HCT116 (cell line): Measurements from ENCODE around the gene MYOF. TPM values are rescaled to one million over a fixed set of nuclear protein-coding genes. Genes with fewer than 3 reads are reported as not detected.

Experiments used
- ATAC-seq: fragments of 200-7000 bp; cut with Tn5 transposase; 2 replicates; pipeline ENCODE4 v1.9.1; 2020; ENCODE audit warnings: mild to moderate bottlenecking, moderate library complexity
- BruUV-seq: library from RNA; stranded (reverse); fragments of 400-500 nt; replicated peaks from 2 replicates; lab custom pipeline; 2021; lab: Mats Ljungman, UMichigan
- CTCF ChIA-PET: fragments of 300-600 bp; sonication (Branson Sonifier 250); formaldehyde crosslinking; loops from one replicate; lab custom pipeline; 2021; ENCODE audit warnings: antibody characterized with exemption; lab: Charles Lee
- POLR2A ChIA-PET: fragments of 300-600, 350-600 bp; sonication (Branson Sonifier 250); formaldehyde crosslinking; loops from one replicate; lab custom pipeline; 2021; ENCODE audit warnings: antibody characterized with exemption; lab: Charles Lee
- RAD21 ChIA-PET, 2 experiments: fragments of 300-600 bp; sonication (Branson Sonifier 250); formaldehyde crosslinking; loops; one replicate each; lab custom pipeline; 2023; ENCODE audit warnings: low total read pairs in 2 of 2; ENCODE audit not compliant: uncharacterized antibody in 2 of 2, unreplicated experiment in 2 of 2, low non-redundant PET in 1 of 2; lab: Charles Lee
- DNase-seq: peaks from one replicate; pipeline ENCODE4 v3.0.0-alpha.2; 2010; ENCODE audit warnings: low read depth, low spot score
- H2AFZ ChIP-seq: fragments of 200-600 bp; shearing (Covaris generic), sonication (generic); 2 replicates; pipeline ENCODE4 v1.6.1; 2017; ENCODE audit warnings: low read depth, mixed run types, mixed read lengths, antibody characterized with exemption, low read length; ENCODE audit not compliant: poor library complexity, severe bottlenecking
- H3K27ac ChIP-seq: 2 replicates; pipeline ENCODE4 v1.5.1; 2012; ENCODE audit warnings: low read depth, low read length
- H3K27me3 ChIP-seq: fragments of 200-600 bp; sonication (generic); 2 replicates; pipeline ENCODE4 v1.6.1; 2016; ENCODE audit warnings: mixed run types, low read length, mixed read lengths; ENCODE audit not compliant: insufficient read depth
- H3K36me3 ChIP-seq, 2 experiments: fragments of 200-500 bp in 1 of 2; fragments of 200-600 bp in 1 of 2; sonication (Bioruptor generic) in 1 of 2; sonication (generic) in 1 of 2; 2 replicates each; pipeline versions ENCODE4 v1.5.1 to v1.6.1; 2014 to 2016; ENCODE audit warnings: low read length in 2 of 2, inconsistent platforms in 1 of 2, mixed read lengths in 1 of 2, mixed run types in 1 of 2; ENCODE audit not compliant: insufficient read depth in 2 of 2, control insufficient read depth in 1 of 2
- H3K4me1 ChIP-seq, 2 experiments: fragments of 200-600 bp in 1 of 2; sonication (generic) in 1 of 2; 2 replicates each; pipeline versions ENCODE4 v1.5.1 to v1.6.1; 2012 to 2017; ENCODE audit warnings: low read length in 2 of 2, inconsistent platforms in 1 of 2, mild to moderate bottlenecking in 1 of 2, mixed read lengths in 1 of 2, mixed run types in 1 of 2, moderate library complexity in 1 of 2; ENCODE audit not compliant: insufficient read depth in 2 of 2, control insufficient read depth in 1 of 2
- H3K4me2 ChIP-seq: fragments of 200-600 bp; sonication (generic); 2 replicates; pipeline ENCODE4 v1.6.1; 2017; ENCODE audit warnings: mixed run types, low read length, mixed read lengths
- H3K4me3 ChIP-seq, 2 experiments: fragments of 200-600 bp in 1 of 2; sonication (generic) in 1 of 2; replicated peaks in 1 of 2; 2 replicates each; pipeline ENCODE4 v1.5.1; 2011 to 2016; ENCODE audit warnings: low read length in 2 of 2, control low read depth in 1 of 2, low read depth in 1 of 2, mild to moderate bottlenecking in 1 of 2, mixed read lengths in 1 of 2, mixed run types in 1 of 2
- H3K79me2 ChIP-seq: fragments of 200-600 bp; sonication (generic); 2 replicates; pipeline ENCODE4 v1.6.1; 2017; ENCODE audit warnings: mild to moderate bottlenecking, mixed run types, low read length, moderate library complexity, mixed read lengths; ENCODE audit not compliant: insufficient read depth
- H3K9ac ChIP-seq: fragments of 200-600 bp; sonication (generic); 2 replicates; pipeline ENCODE4 v1.6.1; 2016; ENCODE audit warnings: low read length, mixed read lengths
- H3K9me2 ChIP-seq: fragments of 200-600 bp; sonication (generic), shearing (Covaris generic); 2 replicates; pipeline ENCODE4 v1.6.1; 2017; ENCODE audit warnings: mixed run types, mild to moderate bottlenecking, moderate library complexity; ENCODE audit not compliant: insufficient read depth
- H3K9me3 ChIP-seq, 2 experiments: fragments of 200-500 bp in 1 of 2; fragments of 200-600 bp in 1 of 2; sonication (Bioruptor generic) in 1 of 2; sonication (generic) in 1 of 2; 2 replicates each; pipeline ENCODE4 v1.6.1; 2014 to 2017; ENCODE audit warnings: low read length in 2 of 2, mixed read lengths in 2 of 2, inconsistent platforms in 1 of 2, low read depth in 1 of 2, mild to moderate bottlenecking in 1 of 2, mixed run types in 1 of 2, moderate library complexity in 1 of 2; ENCODE audit not compliant: control insufficient read depth in 1 of 2, insufficient read depth in 1 of 2
- H4K20me1 ChIP-seq: fragments of 200-600 bp; sonication (generic), shearing (Covaris generic); 2 replicates; pipeline ENCODE4 v1.6.1; 2017; ENCODE audit warnings: mixed run types, mild to moderate bottlenecking, moderate library complexity; ENCODE audit not compliant: insufficient read depth
- ATF3 ChIP-seq: IDR thresholded peaks from 2 replicates; pipeline ENCODE4 v1.6.1; 2012
- CBX3 ChIP-seq: IDR thresholded peaks from 2 replicates; pipeline ENCODE4 v1.6.1; 2012; ENCODE audit warnings: low read depth
- ELF1 ChIP-seq: IDR thresholded peaks from 2 replicates; pipeline ENCODE4 v1.6.1; 2012; ENCODE audit warnings: low read depth, borderline replicate concordance
- EZH2phosphoT487 ChIP-seq: fragments of 200-600 bp; IDR thresholded peaks from 2 replicates; pipeline ENCODE4 v1.6.1; 2018; ENCODE audit warnings: antibody characterized with exemption, borderline replicate concordance
- FOSL1 ChIP-seq: IDR thresholded peaks from 2 replicates; pipeline ENCODE4 v1.6.1; 2012; ENCODE audit warnings: low read depth
- JUND ChIP-seq: IDR thresholded peaks from 2 replicates; pipeline ENCODE4 v1.6.1; 2012
- MAX ChIP-seq: IDR thresholded peaks from 2 replicates; pipeline ENCODE4 v1.6.1; 2012
- POLR2A ChIP-seq: IDR thresholded peaks from 2 replicates; pipeline ENCODE4 v1.7.0; 2011; ENCODE audit warnings: borderline replicate concordance; ENCODE audit not compliant: insufficient read depth, insufficient read length; ENCODE audit errors: extremely low read depth
- SIN3A ChIP-seq: IDR thresholded peaks from 2 replicates; pipeline ENCODE4 v1.6.1; 2012; ENCODE audit warnings: low read depth
- SP1 ChIP-seq: IDR thresholded peaks from 2 replicates; pipeline ENCODE4 v1.6.1; 2012; ENCODE audit warnings: low read depth
- SRF ChIP-seq: IDR thresholded peaks from 2 replicates; pipeline ENCODE4 v1.6.1; 2012; ENCODE audit warnings: low read depth
- TCF7L2 ChIP-seq: IDR thresholded peaks from 2 replicates; pipeline ENCODE4 v1.7.0; 2011; ENCODE audit warnings: borderline replicate concordance, inconsistent platforms; ENCODE audit not compliant: insufficient read depth, insufficient read length; ENCODE audit errors: extremely low read depth
- ZFX ChIP-seq: fragments of 450-650 bp; IDR thresholded peaks from 2 replicates; pipeline ENCODE4 v1.6.1; 2017
- ZNF274 ChIP-seq: fragments of 200-500 bp; sonication (Bioruptor generic); IDR thresholded peaks from 2 replicates; pipeline ENCODE4 v1.6.1; 2014; ENCODE audit warnings: mild to moderate bottlenecking, low read depth, low read length, inconsistent platforms
- intact Hi-C: fragments of 100-400 bp; cut with micrococcal nuclease; formaldehyde crosslinking; loops from 2 replicates; pipeline ENCODE4 v1.10.0; 2022
- total RNA-seq: library from RNA; stranded (reverse); gene quantifications from one replicate; pipeline ENCODE4 v1.2.1, GENCODE V29; 2021; ENCODE audit not compliant: unreplicated experiment
- TF ChIP-seq, protein P1 (sequence below): IDR thresholded peaks from 2 replicates; pipeline ENCODE4 v1.6.1; 2012; ENCODE audit warnings: low read depth

Gene MYOF
- total RNA-seq, 1 experiment from 2014 or later = 250 TPM

GRCh38 chr10:93434991-93435491 is 47.1 kb downstream of the MYOF start:
- no peaks in the 10 kb centered on the region for H3K9me3 ChIP-seq
- peaks cover 80 to 84% of the 10 kb centered on the region in 2 experiments for H3K4me1 ChIP-seq
- ChIA-PET CTCF (no interaction called here), POLR2A (interaction anchor here (0.9 to 2.9 kb wide), 2 partner anchors 8 to 11 kb away, joined by 3 to 12 read pairs; no protein-coding TSS in a partner anchor), RAD21 (no interaction called here)
- no peak for ATAC-seq
- H3K79me2 ChIP-seq = peaks cover 96% of the 10 kb centered on the region
- peak overlapping the region; percentile 45 for H3K9ac ChIP-seq
- peak overlapping the region; percentile 22 for H3K4me2 ChIP-seq
- H4K20me1 ChIP-seq = no peaks in the 10 kb centered on the region
- H2AFZ ChIP-seq = no peak overlapping the region
- DNase-seq = no peak
- no peaks in the 10 kb centered on the region for H3K9me2 ChIP-seq
- peak overlapping the region; percentile 100 for H3K27ac ChIP-seq
- no TSS peak for BruUV-seq
- no peaks in the 10 kb centered on the region for H3K27me3 ChIP-seq
- intact Hi-C loops = no loop called here
- TF ChIP-seq SP1 (no peak), POLR2A (no peak), CBX3 (no peak), SRF (no peak), ELF1 (no peak), ZFX (no peak), MAX (no peak), FOSL1 (no peak), TCF7L2 (no peak), ZNF274 (no peak), SIN3A (no peak), JUND (no peak)
- no peak overlapping the region for H3K4me3 ChIP-seq
- H3K36me3 ChIP-seq = peaks cover 2 to 30% of the 10 kb centered on the region in 2 experiments; a peak in 2 of 4 replicates

- peaks cover 2 to 44% of the 10 kb centered on the region in 2 experiments; a peak in 3 of 4 replicates for H3K36me3 ChIP-seq
- ChIA-PET RAD21 (no interaction called here), POLR2A (no interaction called here), CTCF (no interaction called here)
- H3K27ac ChIP-seq = peak overlapping the region; percentile 37
- H2AFZ ChIP-seq = no peak overlapping the region
- H3K4me2 ChIP-seq = no peak overlapping the region
- H3K9me2 ChIP-seq = no peaks in the 10 kb centered on the region
- no peak overlapping the region for H3K4me3 ChIP-seq
- intact Hi-C loops = no loop called here
- ATAC-seq = no peak
- H3K9me3 ChIP-seq = no peaks in the 10 kb centered on the region
- TF ChIP-seq ATF3 = no peak
- TF ChIP-seq SRF = no peak
- no peak for TF ChIP-seq POLR2A
- no peak for TF ChIP-seq EZH2phosphoT487
- TF ChIP-seq, protein P1, sequence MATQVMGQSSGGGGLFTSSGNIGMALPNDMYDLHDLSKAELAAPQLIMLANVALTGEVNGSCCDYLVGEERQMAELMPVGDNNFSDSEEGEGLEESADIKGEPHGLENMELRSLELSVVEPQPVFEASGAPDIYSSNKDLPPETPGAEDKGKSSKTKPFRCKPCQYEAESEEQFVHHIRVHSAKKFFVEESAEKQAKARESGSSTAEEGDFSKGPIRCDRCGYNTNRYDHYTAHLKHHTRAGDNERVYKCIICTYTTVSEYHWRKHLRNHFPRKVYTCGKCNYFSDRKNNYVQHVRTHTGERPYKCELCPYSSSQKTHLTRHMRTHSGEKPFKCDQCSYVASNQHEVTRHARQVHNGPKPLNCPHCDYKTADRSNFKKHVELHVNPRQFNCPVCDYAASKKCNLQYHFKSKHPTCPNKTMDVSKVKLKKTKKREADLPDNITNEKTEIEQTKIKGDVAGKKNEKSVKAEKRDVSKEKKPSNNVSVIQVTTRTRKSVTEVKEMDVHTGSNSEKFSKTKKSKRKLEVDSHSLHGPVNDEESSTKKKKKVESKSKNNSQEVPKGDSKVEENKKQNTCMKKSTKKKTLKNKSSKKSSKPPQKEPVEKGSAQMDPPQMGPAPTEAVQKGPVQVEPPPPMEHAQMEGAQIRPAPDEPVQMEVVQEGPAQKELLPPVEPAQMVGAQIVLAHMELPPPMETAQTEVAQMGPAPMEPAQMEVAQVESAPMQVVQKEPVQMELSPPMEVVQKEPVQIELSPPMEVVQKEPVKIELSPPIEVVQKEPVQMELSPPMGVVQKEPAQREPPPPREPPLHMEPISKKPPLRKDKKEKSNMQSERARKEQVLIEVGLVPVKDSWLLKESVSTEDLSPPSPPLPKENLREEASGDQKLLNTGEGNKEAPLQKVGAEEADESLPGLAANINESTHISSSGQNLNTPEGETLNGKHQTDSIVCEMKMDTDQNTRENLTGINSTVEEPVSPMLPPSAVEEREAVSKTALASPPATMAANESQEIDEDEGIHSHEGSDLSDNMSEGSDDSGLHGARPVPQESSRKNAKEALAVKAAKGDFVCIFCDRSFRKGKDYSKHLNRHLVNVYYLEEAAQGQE = no peak
- no peak for DNase-seq
- no peaks in the 10 kb centered on the region for H3K27me3 ChIP-seq
- no peaks in the 10 kb centered on the region for H4K20me1 ChIP-seq
- H3K79me2 ChIP-seq = peaks cover 92% of the 10 kb centered on the region
- H3K9ac ChIP-seq = no peak overlapping the region
- peaks cover 63 to 80% of the 10 kb centered on the region in 2 experiments for H3K4me1 ChIP-seq
- no TSS peak for BruUV-seq
Measured at GRCh38 chr10:93431361-93431760, 50.8 kb downstream of the MYOF start.
